Kidney capillary endothelial cell (primary cell): ENCODE data around the gene MYOZ3.
A peak's percentile ranks its signal among the peaks of the same experiment; 100 is the strongest.

ENCODE experiments used
- DNase-seq: peaks from one replicate; pipeline ENCODE4 v3.0.0-alpha.2; 2018; ENCODE audit warnings: low spot score

The MYOZ3 gene

GRCh38 chr5:150627731-150628545, 33.1 kb upstream of the MYOZ3 start:
- DNase-seq: no peak

- no peak for DNase-seq
Measured at GRCh38 chr5:150628936-150629485, 32.0 kb upstream of the MYOZ3 start.

GRCh38 chr5:150630016-150630415, 31.0 kb upstream of the MYOZ3 start:
- DNase-seq: no peak

DNA sequence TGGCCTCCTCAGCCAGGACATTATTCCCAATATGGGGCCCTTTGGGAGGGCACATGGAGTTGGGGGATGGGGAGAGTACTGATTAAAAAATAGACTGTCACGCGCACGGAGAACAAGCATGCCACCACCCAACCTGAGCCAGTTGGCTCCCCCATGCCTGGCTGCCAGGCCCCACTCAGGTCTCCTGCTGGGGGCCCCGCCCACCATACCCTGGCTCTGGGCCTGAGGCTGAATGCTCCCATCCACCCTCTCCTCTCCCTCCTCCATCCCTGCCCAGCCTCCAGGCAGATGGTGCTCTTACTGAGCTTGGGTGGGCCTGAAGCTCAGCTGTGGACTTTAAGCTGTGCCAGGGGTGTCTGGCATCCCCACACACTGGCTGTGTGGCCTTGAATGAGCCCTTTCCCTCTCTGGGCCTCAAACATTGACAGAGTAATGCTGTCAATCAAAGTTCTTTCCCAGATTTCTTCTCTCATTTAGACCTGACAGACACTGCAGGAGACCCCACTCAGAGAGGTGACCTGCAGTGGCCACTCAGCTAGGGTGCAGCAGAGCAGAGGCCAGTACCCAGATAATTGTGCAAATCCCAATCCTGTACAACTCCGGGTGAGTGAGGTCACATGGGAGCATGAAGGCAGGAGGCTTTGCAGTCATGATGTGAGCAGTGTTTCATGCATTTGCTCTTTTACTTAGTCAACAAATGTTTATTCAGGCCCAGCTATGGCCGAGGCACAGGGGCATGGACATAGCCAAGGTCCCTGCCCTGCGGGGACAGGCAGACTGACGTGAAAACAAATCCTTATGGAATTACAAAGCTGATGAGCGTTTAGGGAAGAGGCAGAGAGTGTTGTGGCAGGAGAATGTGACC, 30.4 kb upstream of the MYOZ3 start:
- DNase-seq: no peak

DNA sequence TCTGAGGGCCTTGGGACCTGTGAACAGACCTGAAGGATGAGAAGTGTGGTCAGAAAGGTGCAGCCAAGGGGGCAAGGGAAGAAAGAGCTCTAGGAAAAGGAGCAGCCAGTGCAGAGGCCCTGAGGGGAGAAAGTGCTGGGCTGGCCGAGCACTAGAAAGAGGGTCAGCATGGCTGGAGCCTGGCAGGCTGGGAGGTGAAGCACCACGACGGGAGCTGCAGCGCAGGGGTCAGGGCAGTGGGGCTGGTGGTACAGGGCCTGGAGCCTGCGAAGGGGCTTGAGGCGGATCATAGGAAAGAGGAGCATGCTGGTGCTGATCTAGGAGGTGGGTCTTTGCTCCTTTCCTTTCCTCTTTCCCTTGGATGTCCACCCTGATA, 29.7 kb upstream of the MYOZ3 start:
- no peak for DNase-seq

- peak; percentile 58 for DNase-seq
Measured at GRCh38 chr5:150632305-150633160, 28.5 kb upstream of the MYOZ3 start.

- no peak for DNase-seq
Measured at GRCh38 chr5:150633429-150633828, 27.6 kb upstream of the MYOZ3 start.

DNA sequence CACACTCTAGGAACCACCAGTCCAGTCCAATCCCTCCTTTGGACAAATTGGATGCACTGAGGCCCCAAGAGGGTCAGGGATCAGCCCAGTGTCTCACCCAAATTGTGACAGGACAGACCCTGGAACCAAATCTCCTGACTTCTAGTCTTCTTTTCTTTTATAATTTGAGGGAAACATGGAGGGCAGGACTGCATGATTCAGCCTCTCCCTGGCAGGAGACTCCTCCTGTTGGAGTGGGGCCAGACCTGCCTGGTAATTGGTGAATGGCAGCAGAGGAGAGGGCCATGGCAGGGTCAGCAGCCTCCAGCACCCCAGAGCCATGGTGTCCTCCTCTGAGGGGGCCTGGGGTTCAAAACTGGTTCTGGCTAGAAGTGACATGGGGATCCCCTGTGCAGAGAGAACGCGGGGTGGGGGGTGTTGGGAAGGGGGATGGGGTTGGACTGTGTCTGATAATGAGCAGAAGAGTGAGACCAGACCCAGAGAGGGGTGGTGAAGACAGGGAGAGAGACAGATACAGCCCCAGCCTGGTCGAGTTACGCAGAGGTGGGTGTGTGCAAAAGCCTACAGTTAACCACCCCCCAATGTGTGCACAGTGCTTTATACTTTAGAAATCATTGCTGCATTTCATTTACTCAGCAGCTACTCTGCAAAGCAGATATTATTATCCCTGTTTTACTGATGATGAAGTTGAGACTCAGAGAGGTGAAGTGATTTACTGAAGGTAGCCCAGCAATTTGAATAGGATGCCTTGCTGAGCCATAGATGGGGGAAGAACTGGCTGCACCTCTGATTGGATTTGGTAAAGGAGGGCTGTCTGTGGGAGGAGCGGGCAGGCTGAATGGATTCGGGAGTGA, 24.4 kb upstream of the MYOZ3 start:
- DNase-seq: no peak

DNA sequence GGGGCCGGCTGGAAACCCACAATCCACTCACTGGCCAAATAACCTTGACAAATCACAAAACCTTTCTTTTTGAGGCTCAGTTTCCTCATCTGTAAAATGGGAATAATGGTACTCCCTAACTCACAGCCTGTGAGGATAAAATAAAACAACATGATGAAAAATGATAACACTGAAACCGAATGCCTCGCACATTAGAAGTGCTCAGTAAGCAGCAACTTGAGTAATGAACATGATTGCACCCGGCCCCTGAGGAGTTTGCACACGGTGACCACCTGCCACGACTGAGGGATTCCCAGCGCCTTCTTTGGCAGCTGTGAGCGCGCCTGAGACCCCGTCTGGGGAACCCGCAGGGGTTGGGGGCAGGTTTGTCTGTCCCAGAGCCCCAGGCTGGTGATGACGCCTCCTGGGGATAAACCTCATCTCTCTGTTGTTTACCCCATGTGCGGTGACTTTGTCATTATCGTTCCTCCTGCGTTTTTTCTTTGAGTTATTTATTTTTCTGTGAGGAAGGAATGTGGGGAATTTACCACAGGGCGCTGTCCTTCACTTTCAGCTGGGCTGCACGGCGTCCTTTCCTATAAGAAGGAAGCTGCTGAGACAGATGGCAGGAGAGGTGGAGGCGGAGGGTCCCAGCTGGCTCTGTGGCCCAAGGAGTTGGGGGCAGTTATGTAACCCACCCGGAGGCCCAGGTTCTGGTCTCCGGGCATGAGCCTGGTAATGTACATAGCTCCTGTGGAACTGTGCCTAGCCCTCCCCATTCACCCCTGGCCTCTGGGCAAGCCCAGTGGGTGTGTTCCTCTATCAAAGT, 23.6 kb upstream of the MYOZ3 start:
- no peak for DNase-seq

GRCh38 chr5:150638053-150638444, 23.0 kb upstream of the MYOZ3 start:
- no peak for DNase-seq

GRCh38 chr5:150638488-150639376, 22.3 kb upstream of the MYOZ3 start:
- DNase-seq: no peak

DNA sequence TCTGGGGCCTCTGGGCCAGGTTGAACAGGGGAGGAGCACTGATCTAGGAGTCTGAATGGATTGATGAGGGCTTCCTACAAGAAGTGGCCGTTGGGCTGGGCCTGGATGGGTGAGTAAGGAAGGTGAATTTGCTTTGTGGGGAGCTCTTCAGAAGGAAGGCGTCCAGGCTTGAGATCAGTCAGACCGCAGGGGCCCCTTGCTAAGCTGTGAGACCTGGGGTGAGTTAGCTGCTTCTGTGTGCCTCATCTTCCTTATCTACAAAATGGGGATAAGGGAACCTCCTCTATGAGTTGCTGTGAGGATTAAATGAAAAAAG, 21.7 kb upstream of the MYOZ3 start:
- no peak for DNase-seq

DNA sequence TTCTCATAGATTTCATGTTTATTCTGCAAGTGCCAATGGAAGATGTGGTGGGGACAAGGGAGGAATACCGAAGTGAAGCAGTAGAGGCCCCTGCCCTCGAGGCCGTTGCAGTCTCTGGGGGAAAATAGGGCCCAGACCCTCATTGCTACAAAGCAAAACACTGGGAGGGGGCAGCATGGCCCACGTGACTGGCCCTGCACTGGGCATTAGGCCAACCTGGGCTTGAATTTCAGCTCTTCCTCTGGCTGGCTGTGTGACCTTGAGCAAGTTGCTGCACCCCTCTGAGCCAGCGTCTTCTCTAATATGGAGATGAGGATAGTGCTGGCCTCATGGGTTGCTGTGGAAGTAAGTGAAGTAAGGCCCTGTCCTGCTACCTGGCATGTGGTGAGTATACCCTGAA, 21.3 kb upstream of the MYOZ3 start:
- DNase-seq: no peak

DNA sequence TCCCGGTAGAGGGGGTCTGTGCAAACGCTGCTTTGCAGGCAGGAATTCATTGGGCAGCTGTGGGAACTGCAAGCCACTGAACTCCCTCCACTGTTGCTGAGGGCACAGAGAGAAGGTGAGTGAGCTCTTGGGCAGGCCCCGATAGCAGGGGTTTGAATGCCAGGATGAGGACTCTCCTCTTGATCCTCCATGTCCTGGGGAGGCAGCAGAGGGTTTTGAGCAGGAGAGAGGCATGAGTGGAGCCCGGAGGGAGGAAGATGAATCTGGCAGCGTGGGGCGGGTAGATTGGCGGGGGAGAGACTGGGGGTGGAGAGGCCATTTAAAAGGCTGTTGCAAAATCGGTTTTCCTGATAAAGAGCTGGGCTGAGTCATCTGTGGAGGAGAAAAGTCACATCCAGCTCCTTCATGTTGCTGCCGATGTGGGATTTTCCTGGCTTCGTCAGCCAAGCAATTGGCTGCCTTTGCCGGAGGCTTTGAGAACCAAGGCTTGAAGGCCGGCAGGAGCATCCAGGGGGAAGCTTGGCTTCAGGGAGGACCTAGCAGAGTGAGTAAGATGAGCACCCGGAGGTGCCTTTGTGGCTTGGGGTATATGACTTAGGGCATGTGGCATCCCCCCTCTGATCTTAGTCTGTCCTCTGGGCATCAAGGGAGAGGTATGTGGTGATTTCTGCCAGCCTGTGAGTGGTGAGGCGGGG, 20.6 kb upstream of the MYOZ3 start, which contains the start of gene SYNPO:
Gene SYNPO (plus strand): TSS at position 350 of the 695 bp plus-strand sequence. CDS start 7,616 bp downstream, outside the sequence.
- peak; percentile 78 for DNase-seq

DNA sequence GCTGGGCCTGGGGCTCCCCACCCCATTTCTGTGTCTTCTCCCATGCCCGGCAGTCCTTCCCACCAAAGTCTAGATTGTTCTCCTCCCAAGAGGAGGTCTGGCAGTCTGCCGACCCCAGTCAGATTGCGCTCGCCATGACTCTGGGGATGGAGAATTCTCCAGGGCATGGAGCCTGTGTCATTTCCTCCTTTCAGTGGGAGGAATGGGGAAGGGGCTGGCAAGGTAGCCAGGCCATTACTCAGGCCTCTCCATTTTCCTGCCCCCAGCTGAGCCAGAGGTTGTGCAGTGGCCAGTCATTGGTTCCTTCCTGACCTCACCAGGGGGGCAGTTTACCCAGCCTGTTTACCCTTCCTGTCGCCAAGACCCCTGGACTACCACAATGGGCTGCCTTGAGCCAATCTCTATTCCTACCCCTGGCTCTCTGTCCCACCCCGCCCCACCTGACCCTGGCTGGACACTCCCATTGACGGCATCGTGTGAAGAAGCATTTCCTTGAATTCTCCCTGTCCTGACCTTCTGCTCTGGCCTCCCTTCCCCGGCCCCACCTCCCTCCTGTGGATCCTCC, 20.0 kb upstream of the MYOZ3 start:
- DNase-seq: peak; percentile 93

DNA sequence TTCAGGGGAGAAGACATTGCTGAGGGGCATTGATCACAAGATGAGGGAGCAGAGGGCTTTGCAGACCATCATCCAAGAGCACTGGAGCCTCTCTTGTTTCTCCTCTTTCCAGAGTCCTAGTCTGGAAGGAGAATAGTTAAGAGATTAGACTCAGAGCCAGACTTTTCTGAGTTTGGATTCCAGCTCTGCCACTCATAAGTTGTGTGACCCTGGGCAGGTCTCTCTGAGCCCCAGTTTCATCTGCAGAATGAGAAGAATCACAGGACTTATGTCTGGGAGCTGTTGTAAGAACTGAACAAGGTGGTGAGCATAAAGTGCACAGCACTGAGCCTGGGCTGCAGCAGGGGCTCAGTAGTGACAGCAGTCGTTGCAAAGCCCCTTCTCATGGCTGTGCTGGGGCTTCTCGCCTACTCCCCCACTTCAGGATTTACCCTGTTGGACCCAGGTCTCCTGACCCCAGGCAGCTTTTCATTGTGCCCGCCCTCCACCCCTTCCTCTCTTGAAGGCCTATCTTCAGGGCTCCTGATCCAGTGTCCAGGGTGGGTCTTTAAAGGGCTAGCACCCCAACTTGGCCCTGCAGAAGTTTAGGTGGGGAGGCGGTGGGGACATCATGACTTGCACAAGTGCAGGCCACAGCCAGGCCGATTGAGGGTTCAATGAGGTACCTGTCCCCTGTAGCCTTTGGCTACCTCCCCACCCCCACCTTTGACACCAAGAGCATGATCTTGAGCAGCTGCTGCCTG, 19.1 kb upstream of the MYOZ3 start:
- no peak for DNase-seq

DNA sequence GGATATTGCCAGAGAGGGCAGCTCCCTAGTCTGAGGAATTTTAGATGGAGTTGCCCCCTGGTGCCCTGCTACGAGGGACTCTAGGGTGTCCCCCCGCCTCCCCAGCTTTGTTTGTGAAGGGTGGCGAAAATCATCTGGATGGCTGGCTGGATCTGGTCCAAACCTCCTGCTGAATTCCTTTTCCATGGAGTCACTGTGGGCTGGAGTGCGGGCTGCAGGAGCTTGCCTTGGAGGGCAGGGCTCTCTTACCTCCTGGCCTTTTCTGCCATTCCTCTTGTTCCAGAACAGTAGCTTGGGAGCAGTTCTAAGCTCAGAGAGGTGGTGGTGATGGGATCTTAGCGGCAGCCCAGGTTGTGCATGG, 18.5 kb upstream of the MYOZ3 start:
- peak; percentile 75 for DNase-seq
